ENCODE measurements around the gene SHMT1.

- TF ChIP-seq, protein P1, sequence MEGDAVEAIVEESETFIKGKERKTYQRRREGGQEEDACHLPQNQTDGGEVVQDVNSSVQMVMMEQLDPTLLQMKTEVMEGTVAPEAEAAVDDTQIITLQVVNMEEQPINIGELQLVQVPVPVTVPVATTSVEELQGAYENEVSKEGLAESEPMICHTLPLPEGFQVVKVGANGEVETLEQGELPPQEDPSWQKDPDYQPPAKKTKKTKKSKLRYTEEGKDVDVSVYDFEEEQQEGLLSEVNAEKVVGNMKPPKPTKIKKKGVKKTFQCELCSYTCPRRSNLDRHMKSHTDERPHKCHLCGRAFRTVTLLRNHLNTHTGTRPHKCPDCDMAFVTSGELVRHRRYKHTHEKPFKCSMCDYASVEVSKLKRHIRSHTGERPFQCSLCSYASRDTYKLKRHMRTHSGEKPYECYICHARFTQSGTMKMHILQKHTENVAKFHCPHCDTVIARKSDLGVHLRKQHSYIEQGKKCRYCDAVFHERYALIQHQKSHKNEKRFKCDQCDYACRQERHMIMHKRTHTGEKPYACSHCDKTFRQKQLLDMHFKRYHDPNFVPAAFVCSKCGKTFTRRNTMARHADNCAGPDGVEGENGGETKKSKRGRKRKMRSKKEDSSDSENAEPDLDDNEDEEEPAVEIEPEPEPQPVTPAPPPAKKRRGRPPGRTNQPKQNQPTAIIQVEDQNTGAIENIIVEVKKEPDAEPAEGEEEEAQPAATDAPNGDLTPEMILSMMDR (conservative IDR thresholded peaks at IDR 0.05 in 1 of 2, IDR thresholded peaks at IDR 0.05 in 1 of 2; ENCODE audit: low read depth in 1 of 2, low read length in 2 of 2) = no peak
- no peak for TF ChIP-seq EZH2 (IDR thresholded peaks at IDR 0.05; ENCODE audit: low read length, missing control alignments)
Measured at GRCh38 chr17:18327556-18327955, 35.8 kb downstream of the SHMT1 start.
